Natural killer cell treated with Interleukin-12 subunit alpha and Interleukin-12 subunit beta and Interleukin-15 and Interleukin-18, amount 100 ng/mL, for 72 hours (primary cell): ENCODE measurements around the gene RAB4B. TPM values are rescaled to one million over a fixed set of nuclear protein-coding genes. Genes with fewer than 3 reads are reported as not detected.
A peak's percentile ranks its signal among the peaks of the same experiment; 100 is the strongest.
"Not testable (repeated sequence)": the region's sequence is repeated elsewhere in the genome, so short reads cannot be mapped to it uniquely, and the experiment has no call there.

Experiments
- ATAC-seq, 2 donors: fragments of 150-1000 bp; cut with Tn5 transposase in 1 of 2; sonication (Bioruptor Pico), chemical (Tn5 transposase) in 1 of 2; 2 replicates each; pipeline ENCODE4 v1.10.0; 2021
- DNase-seq: peaks from one replicate; pipeline ENCODE4 v3.0.0; 2022; ENCODE audit warnings: low spot score
- H3K27ac Mint-ChIP-seq, 2 donors: 1 replicate in 1 of 2; 2 replicates in 1 of 2; pipeline ENCODE4 v1.8.0; 2022; ENCODE audit warnings: mixed read lengths in 2 of 2, mild to moderate bottlenecking in 1 of 2, moderate library complexity in 1 of 2
- H3K27me3 Mint-ChIP-seq, 2 donors: 1 replicate in 1 of 2; 2 replicates in 1 of 2; pipeline ENCODE4 v1.8.0; 2022; ENCODE audit warnings: mixed read lengths in 2 of 2
- H3K36me3 Mint-ChIP-seq: one replicate; pipeline ENCODE4 v1.8.0; 2022; ENCODE audit warnings: mixed read lengths
- H3K4me1 Mint-ChIP-seq, 2 donors: 1 replicate in 1 of 2; 2 replicates in 1 of 2; pipeline ENCODE4 v1.8.0; 2022; ENCODE audit warnings: low read depth in 2 of 2, mixed read lengths in 2 of 2, mild to moderate bottlenecking in 1 of 2
- H3K4me3 Mint-ChIP-seq: one replicate; pipeline ENCODE4 v1.8.0; 2022; ENCODE audit warnings: mixed read lengths
- H3K9me3 Mint-ChIP-seq: 2 replicates; pipeline ENCODE4 v1.8.0; 2022; ENCODE audit warnings: mixed read lengths
- total RNA-seq, 2 donors: library from RNA; stranded (reverse); gene quantifications; one replicate each; pipeline ENCODE4 v1.2.3, GENCODE V29; 2022

RAB4B gene
- total RNA-seq, 2 donors from 2014 or later: 83.3 to 128 TPM

GRCh38 chr19:40778706-40779284 lies 748 bp downstream of the RAB4B start:
- H3K4me3 Mint-ChIP-seq: peak overlapping the region; percentile 89
- H3K4me1 Mint-ChIP-seq: peaks cover 59 to 72% of the 10 kb centered on the region in 2 donors
- peak overlapping the region; percentile 77 to 99 for H3K27ac Mint-ChIP-seq
- no peaks in the 10 kb centered on the region for H3K9me3 Mint-ChIP-seq
- no peak for DNase-seq
- H3K27me3 Mint-ChIP-seq: no peaks in the 10 kb centered on the region
- no peak for ATAC-seq
- H3K36me3 Mint-ChIP-seq: peaks cover 21% of the 10 kb centered on the region

GRCh38 chr19:40780582-40780981 lies 2.5 kb downstream of the RAB4B start:
- DNase-seq: no peak
- ATAC-seq: no peak
- H3K36me3 Mint-ChIP-seq: peaks cover 21% of the 10 kb centered on the region
- H3K9me3 Mint-ChIP-seq: no peaks in the 10 kb centered on the region
- H3K27me3 Mint-ChIP-seq: no peaks in the 10 kb centered on the region
- peak overlapping the region; percentile 89 for H3K4me3 Mint-ChIP-seq
- peak overlapping the region; percentile 84 to 86 for H3K27ac Mint-ChIP-seq
- peaks cover 53 to 67% of the 10 kb centered on the region in 2 donors for H3K4me1 Mint-ChIP-seq

GRCh38 chr19:40781140-40781539 lies 3.1 kb downstream of the RAB4B start:
- H3K36me3 Mint-ChIP-seq: peaks cover 21% of the 10 kb centered on the region
- peaks cover 52 to 63% of the 10 kb centered on the region in 2 donors for H3K4me1 Mint-ChIP-seq
- no peaks in the 10 kb centered on the region for H3K27me3 Mint-ChIP-seq
- H3K9me3 Mint-ChIP-seq: no peaks in the 10 kb centered on the region
- ATAC-seq (no peak), DNase-seq (no peak)
- peak overlapping the region; percentile 84 to 86 for H3K27ac Mint-ChIP-seq
- peak overlapping the region; percentile 89 for H3K4me3 Mint-ChIP-seq

DNA sequence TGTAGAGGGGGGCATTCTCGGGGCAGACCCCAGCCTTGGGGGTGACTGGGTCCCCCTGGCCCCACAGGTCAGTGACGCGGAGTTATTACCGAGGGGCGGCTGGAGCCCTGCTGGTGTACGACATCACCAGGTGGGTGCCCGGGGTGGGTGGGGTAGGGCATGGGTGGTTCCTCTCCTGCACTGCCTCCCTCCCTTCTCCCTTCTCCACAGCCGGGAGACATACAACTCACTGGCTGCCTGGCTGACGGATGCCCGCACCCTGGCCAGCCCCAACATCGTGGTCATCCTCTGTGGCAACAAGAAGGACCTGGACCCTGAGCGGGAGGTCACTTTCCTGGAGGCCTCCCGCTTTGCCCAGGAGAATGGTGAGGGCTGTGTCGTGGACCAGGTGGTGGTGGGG lies 5.7 kb downstream of the RAB4B start:
- H3K4me1 Mint-ChIP-seq: peaks cover 43 to 46% of the 10 kb centered on the region in 2 donors
- no peak overlapping the region for H3K27ac Mint-ChIP-seq
- ATAC-seq: no peak
- DNase-seq: no peak
- H3K9me3 Mint-ChIP-seq: no peaks in the 10 kb centered on the region
- no peak overlapping the region for H3K4me3 Mint-ChIP-seq
- H3K36me3 Mint-ChIP-seq: peaks cover 21% of the 10 kb centered on the region
- no peaks in the 10 kb centered on the region for H3K27me3 Mint-ChIP-seq

GRCh38 chr19:40784146-40784545 lies 6.1 kb downstream of the RAB4B start:
- not testable (repeated sequence) for H3K27me3 Mint-ChIP-seq, ATAC-seq, H3K4me3 Mint-ChIP-seq, H3K9me3 Mint-ChIP-seq, DNase-seq
- peaks cover 38 to 42% of the 10 kb centered on the region in 2 donors for H3K4me1 Mint-ChIP-seq
- peak overlapping the region in 1 of 2 donors; percentile 80 for H3K27ac Mint-ChIP-seq
- H3K36me3 Mint-ChIP-seq: peaks cover 21% of the 10 kb centered on the region

- H3K4me3 Mint-ChIP-seq: peak overlapping the region; percentile 6
- H3K27me3 Mint-ChIP-seq: no peaks in the 10 kb centered on the region
- peaks cover 22% of the 10 kb centered on the region for H3K36me3 Mint-ChIP-seq
- DNase-seq: no peak
- peaks cover 34 to 38% of the 10 kb centered on the region in 2 donors for H3K4me1 Mint-ChIP-seq
- ATAC-seq: peak; percentile 76 to 79
- no peaks in the 10 kb centered on the region for H3K9me3 Mint-ChIP-seq
- peak overlapping the region; percentile 56 to 80 for H3K27ac Mint-ChIP-seq
Observed at GRCh38 chr19:40785526-40785925, 7.5 kb downstream of the RAB4B start.

DNA sequence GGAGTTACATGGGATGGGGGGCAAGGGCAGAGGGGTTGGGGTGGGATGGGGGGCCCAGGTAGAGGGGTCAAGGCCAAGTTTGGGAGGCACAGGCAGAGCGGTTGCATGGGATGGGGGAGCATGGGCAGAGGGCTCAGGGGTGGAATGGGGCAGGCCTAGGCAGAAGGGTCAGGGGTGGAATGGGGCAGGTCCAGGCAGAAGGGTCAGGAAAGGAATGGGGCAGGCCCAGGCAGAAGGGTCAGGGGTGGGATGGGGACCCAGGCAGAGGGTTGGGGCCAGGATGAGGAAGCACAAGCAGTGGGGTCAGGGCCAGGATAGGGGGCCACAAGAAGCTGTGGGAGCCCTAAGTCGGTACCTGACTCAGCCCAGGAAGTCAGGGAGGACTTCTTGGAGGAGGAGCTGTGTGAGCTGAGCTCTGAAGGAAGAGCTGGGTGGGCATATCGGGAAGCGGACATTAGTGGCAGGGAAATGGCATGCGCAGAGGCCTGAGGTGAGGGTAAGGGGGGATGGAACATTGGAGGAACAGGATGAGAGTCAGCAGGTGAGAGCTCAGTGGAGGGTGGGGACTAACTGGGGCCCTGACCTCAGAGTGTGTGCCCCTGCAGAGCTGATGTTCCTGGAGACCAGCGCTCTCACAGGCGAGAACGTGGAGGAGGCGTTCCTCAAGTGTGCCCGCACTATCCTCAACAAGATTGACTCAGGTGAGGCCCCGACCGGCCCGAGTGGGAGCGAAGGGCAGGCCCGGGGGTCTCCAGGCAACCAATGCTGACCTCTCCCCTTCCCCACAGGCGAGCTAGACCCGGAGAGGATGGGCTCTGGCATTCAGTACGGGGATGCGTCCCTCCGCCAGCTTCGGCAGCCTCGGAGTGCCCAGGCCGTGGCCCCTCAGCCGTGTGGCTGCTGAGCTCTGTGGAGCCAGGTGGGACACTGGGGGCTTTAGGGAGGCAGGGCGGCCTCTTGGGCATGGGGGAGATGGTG lies 8.3 kb downstream of the RAB4B start:
- H3K36me3 Mint-ChIP-seq: peaks cover 14% of the 10 kb centered on the region
- DNase-seq (no peak), ATAC-seq (peak in 1 of 2 donors; percentile 17)
- H3K27ac Mint-ChIP-seq: peak overlapping the region; percentile 56 to 80
- H3K9me3 Mint-ChIP-seq: no peaks in the 10 kb centered on the region
- H3K27me3 Mint-ChIP-seq: no peaks in the 10 kb centered on the region
- no peak overlapping the region for H3K4me3 Mint-ChIP-seq
- H3K4me1 Mint-ChIP-seq: peaks cover 29 to 34% of the 10 kb centered on the region in 2 donors

- Mint-ChIP-seq H3K9me3 (no peaks in the 10 kb centered on the region), H3K36me3 (peaks cover 5% of the 10 kb centered on the region), H3K4me1 (peaks cover 31 to 32% of the 10 kb centered on the region in 2 donors), H3K27ac (peak overlapping the region; percentile 72 to 80), H3K27me3 (no peaks in the 10 kb centered on the region), H3K4me3 (no peak overlapping the region)
- ATAC-seq (no peak), DNase-seq (no peak)
Observed at GRCh38 chr19:40791349-40791748, 13.3 kb downstream of the RAB4B start.

GRCh38 chr19:40791996-40792395 lies 13.9 kb downstream of the RAB4B start:
- peaks cover 5% of the 10 kb centered on the region for H3K36me3 Mint-ChIP-seq
- peaks cover 32% of the 10 kb centered on the region in 2 donors for H3K4me1 Mint-ChIP-seq
- H3K27me3 Mint-ChIP-seq: no peaks in the 10 kb centered on the region
- peak overlapping the region; percentile 61 for H3K4me3 Mint-ChIP-seq
- peak overlapping the region; percentile 72 to 80 for H3K27ac Mint-ChIP-seq
- DNase-seq (no peak), ATAC-seq (no peak)
- no peaks in the 10 kb centered on the region for H3K9me3 Mint-ChIP-seq

GRCh38 chr19:40797166-40797962 lies 19.3 kb downstream of the RAB4B start:
- DNase-seq: no peak
- Mint-ChIP-seq H3K36me3 (peaks cover 14% of the 10 kb centered on the region), H3K4me3 (peak overlapping the region; percentile 94), H3K9me3 (no peaks in the 10 kb centered on the region), H3K4me1 (peaks cover 50 to 52% of the 10 kb centered on the region in 2 donors), H3K27me3 (no peaks in the 10 kb centered on the region), H3K27ac (peak overlapping the region; percentile 97 to 99)
- ATAC-seq: no peak

DNA sequence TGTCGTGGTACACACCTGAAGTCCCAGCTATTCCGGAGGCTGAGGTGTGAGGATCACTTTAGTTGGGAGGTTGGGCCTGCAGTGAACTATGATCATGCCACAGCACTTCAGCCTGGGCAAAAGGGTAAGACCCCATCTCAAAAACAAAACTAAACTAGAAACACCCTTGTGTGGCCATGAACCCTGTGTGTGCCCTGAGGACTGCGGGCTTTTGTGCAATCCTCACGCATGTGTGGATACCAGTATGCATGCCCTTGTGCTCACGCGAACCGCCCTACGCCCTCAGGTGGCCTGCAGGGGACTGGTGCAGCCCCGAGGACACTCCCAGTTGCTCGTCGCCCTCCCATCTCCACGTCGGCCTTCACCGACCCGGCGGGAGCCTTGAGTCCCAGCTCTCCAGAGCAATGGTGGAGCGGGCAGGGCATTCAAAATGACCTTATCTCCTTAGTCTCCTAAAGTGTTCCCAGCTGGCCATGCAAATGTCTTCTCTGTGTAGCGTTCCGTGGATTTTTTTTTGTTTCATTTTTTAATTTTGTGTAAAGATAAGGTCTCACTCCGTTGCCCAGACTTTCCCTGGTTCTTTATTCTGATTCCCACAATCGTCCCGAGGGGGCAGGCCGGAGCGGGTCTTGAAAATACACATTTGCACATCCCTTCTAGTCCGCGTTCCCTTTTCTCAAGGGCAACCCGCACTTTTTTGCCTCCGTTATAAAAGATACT lies 20.1 kb downstream of the RAB4B start:
- ATAC-seq (peak; percentile 63), DNase-seq (peak; percentile 87)
- H3K36me3 Mint-ChIP-seq: peaks cover 16% of the 10 kb centered on the region
- peak overlapping the region; percentile 97 to 99 for H3K27ac Mint-ChIP-seq
- peak overlapping the region; percentile 94 for H3K4me3 Mint-ChIP-seq
- no peaks in the 10 kb centered on the region for H3K9me3 Mint-ChIP-seq
- peaks cover 52% of the 10 kb centered on the region in 2 donors for H3K4me1 Mint-ChIP-seq
- no peaks in the 10 kb centered on the region for H3K27me3 Mint-ChIP-seq

- Mint-ChIP-seq H3K36me3 (peaks cover 16% of the 10 kb centered on the region), H3K27ac (peak within 1 kb of the TSS; percentile 97 to 99), H3K4me3 (peak within 1 kb of the TSS; percentile 94), H3K27me3 (no peaks in the 10 kb centered on the region), H3K4me1 (peaks cover 59% of the 10 kb centered on the region in 2 donors), H3K9me3 (no peaks in the 10 kb centered on the region)
- DNase-seq (peak; percentile 100), ATAC-seq (peak; percentile 93 to 95)
Observed at GRCh38 chr19:40798683-40799557, 20.9 kb downstream of the RAB4B start, which contains the start of gene EGLN2. Gene EGLN2, plus strand, starts transcription at chr19:40799191. Its CDS starts 1,382 bp downstream, at chr19:40800573.
